GM19043 (cell line): Measurements from ENCODE around the gene LRIT3.
A peak's percentile ranks its signal among the peaks of the same experiment; 100 is the strongest.
"Not testable (repeated sequence)": the region's sequence is repeated elsewhere in the genome, so short reads cannot be mapped to it uniquely, and the experiment has no call there.

Source experiments
- ATAC-seq: cut with Tn5 transposase; IDR thresholded peaks from one replicate; pipeline ENCODE4 v1.9.1; 2021; ENCODE audit warnings: low read depth; ENCODE audit not compliant: unreplicated experiment

LRIT3 gene

GRCh38 chr4:109846395-109847098, 1.4 kb upstream of the LRIT3 start:
- ATAC-seq: no peak

- ATAC-seq: no peak
Measured at GRCh38 chr4:109848501-109848900, 594 bp downstream of the LRIT3 start.

GRCh38 chr4:109850601-109851000, 2.7 kb downstream of the LRIT3 start:
- no peak for ATAC-seq

DNA sequence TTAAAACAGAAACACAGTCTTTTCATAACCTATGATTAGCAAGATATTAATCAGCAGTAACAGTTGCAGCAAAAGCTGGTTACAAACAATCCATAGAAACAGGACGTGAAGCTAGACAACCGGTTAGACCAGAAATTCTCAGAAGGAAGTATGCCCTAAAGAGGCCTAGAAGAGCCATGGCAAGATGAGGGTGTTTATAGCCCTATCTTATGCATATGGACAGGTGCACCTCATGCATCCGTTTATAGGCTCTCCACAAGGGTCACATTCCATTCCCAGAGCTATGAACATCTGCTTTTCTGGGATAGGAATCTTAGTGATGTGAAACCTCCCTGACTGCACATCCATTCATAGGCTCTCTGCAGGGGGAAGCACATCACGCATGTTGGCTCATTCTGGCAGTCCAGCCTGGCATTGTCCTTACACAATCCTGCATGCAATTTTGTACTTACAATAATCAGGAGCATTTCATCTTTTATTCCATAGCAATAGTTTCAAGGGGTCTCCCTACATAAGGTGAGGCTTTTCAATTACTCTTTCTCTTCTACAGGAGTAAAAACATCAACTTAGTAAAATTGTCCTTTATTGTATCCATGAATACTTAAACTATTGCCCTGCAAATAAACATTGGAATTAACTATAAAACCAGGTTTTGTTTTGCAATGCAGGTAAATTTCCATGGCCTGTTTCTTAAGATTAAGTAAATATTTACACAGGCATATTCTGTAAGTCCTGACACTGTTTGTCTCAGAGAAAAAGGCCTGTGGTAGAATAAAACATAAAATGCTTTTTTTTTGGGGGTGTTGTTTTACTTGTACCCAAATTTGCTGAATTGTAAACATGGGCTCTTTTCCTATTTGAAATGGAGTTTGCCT, 11.8 kb downstream of the LRIT3 start:
- not testable (repeated sequence) for ATAC-seq

DNA sequence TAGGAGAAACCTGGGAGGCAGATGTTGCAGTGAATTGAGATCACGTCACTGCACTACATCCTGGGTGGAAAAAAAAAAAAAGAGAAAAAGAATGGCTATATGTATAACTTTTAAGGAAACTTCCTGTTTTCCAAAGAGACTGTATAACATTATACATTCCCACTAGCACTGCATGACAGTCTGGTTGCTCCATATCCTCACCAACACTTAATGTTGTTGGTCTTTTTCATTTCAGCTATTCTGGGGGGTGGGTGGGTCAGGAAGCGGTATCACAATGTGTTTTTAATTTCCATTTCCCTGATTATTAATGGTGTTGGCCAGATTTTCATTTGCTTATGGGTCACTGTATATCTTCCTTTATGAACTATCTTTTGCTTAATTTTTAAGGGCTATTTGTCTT, 13.4 kb downstream of the LRIT3 start:
- no peak for ATAC-seq

GRCh38 chr4:109861916-109862511, 14.1 kb downstream of the LRIT3 start:
- ATAC-seq: no peak

DNA sequence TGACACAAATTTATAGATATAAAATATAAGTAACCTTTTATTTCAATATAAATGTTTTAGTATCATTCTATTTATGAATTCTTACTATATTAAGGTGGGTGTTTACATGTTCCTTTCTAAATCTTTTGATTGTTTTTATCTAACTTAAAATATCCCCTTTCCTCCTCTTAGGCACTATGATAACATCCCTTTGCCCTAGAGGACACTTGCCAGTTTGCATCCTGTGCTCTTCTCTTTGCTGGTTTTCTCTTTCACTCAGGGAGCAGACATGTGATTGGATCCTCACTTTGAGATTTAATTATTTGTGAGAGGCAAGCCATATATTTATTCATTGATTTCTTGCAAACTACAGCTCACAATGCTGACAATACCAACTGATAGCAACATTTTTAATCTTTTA, 16.2 kb downstream of the LRIT3 start:
- ATAC-seq: no peak

DNA sequence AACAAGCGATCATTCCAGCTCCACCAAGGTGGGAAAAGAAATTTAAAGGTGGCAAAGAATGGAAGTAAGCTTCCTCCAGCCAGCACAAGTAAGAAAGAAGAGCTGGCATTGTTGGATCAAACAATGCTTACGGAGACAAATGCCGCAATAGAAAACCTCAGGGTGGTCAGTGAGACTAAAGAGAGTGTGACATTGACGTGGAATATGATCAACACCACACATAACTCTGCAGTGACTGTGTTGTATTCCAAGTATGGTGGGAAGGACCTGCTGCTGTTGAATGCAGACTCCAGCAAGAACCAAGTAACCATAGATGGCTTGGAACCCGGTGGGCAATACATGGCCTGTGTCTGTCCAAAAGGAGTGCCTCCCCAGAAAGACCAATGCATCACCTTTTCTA, 22.2 kb downstream of the LRIT3 start:
- ATAC-seq: no peak

GRCh38 chr4:109872065-109872464, 24.2 kb downstream of the LRIT3 start:
- ATAC-seq: no peak

GRCh38 chr4:109872950-109873656, 25.2 kb downstream of the LRIT3 start:
- no peak for ATAC-seq

DNA sequence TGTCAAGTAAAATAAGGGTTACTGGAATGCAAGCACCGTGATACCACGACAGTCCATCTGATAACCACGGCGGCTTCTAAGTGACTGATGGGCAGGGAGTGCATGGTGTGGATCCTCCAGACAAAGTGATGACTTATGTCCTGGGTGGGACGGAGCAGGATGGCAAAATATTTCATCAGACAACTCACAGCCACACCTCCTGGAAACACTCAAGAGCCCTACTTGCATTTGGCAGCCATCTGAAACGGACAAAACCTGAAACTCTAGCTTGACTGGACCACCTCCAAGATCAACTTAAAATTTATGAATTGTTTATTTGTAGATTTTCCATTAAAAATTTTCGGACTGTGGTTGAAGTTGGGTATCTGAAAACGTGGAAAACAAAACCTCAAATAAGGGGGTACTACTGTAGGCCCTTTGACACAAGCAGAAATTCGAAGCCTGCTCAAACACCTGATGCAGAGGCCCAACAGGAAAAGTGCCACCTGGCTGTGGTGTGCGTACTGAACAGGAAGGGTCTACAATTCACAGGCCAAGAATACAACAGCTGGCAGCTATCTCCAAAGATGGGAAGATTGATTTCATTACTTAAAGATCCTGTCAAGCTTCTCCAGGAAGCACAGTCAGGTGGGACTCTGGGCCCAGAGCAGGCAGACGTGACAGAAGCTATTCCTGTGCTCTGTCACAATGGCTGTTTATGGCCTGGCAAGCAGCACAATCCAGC, 26.0 kb downstream of the LRIT3 start:
- ATAC-seq: no peak

DNA sequence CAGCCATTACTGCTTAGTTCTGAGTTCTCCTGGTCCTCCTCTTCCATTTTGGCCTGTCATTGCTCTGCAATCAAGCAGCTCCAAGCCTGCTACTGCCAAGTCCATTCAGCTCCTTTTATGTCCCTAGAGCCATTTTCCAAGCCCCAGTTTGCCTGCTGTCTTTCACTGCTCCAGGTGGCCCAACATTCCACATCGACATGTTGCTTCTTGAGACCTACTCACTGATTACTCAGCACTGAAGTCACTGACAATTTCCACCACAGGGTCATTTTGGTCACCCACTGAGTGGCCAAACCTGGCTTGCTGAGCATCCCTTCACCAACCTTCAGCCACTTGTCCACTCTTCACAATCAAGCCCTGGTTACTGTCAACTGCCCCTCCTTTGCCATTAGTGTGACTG, 27.2 kb downstream of the LRIT3 start:
- ATAC-seq: no peak

DNA sequence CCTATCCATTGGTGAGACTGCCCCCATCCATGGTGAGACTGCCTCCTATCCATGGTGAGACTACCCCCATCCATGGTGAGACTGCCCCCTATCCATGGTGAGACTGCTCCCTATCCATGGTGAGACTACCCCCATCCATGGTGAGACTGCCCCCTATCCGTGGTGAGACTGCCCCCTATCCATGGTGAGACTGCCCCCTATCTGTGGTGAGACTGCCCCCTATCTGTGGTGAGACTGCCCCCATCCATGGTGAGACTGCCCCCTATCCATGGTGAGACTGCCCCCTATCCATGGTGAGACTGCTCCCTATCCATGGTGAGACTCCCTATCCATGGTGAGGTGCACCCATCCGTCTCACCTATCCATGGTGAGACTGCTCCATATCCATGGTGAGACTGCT, 27.6 kb downstream of the LRIT3 start:
- ATAC-seq: not testable (repeated sequence)

GRCh38 chr4:109876634-109877265, 28.8 kb downstream of the LRIT3 start:
- no peak for ATAC-seq

DNA sequence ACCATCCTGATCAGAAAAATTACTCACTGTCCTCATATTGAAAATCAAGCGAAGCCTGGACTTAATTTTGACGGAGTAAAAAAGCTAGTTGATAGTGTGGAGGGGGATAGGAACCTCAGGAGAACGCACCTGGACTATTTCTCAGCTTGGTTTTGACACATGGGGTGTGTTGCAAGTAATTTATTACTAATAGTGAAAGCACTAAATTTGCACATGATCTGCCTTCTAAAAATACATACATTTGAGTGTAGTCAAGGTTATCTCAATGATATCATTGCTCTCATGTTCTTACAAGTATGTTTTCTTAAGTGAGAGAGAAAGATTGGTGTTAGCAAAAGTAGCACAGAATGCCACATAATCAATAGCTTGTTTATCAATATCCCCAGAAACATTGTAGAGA, 29.5 kb downstream of the LRIT3 start:
- ATAC-seq: peak; percentile 71

DNA sequence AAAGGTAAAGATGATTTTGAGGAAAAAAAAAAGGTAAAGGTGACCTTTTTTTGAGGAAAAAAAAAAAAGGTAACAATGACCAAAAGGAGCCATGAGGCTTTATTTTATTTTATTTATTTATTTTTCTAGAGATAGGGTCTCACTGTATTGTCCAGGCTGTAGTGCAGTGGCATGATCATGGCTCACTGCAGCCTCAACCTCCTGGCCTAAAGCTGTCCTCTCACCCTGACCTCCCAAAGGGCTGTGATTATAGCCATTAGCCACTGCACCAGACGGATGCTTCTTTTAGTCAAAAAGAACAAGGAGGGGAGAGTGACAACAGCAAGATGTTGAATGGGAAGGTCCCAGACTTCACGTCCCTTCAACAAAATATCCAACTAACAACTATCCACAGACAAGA, 30.4 kb downstream of the LRIT3 start:
- no peak for ATAC-seq

DNA sequence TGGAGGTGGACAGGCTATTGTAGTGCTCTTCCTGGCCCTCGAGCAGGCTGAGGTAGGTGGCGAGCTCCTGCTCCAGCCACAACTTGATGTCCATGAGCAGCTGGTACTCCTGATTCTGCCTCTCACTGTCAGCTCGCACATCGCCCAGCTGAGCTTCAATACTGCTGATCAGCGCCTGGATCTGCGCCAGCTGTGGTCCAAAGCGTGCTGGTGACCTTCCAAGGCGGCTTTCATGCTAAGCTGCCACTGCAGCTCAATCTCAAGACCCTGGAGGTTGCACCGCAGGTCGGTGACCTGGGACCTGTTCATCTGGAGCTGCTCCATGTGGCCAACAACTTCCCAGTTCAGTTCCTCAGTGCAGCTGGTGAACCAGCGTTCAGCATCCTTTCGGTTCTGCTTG, 31.2 kb downstream of the LRIT3 start:
- no peak for ATAC-seq

- no peak for ATAC-seq
Measured at GRCh38 chr4:109879636-109880314, 31.9 kb downstream of the LRIT3 start.

GRCh38 chr4:109886303-109886702, 38.4 kb downstream of the LRIT3 start:
- ATAC-seq: no peak
